Stimulated activated naive CD8-positive, alpha-beta T cell treated with anti-CD3 and anti-CD28 coated beads, Interleukin-15, Interleukin-2, amounts not matched to agents 100 ng/mL and 50 ng/mL, for 24 hours (primary cell): Measurements from ENCODE around the gene ASZ1.
"Not testable (repeated sequence)": the region's sequence is repeated elsewhere in the genome, so short reads cannot be mapped to it uniquely, and the experiment has no call there.

Experiments used
- H3K27ac Mint-ChIP-seq: one replicate; pipeline ENCODE4 v1.8.0; 2021; ENCODE audit warnings: mild to moderate bottlenecking, mixed read lengths
- H3K27me3 Mint-ChIP-seq: one replicate; pipeline ENCODE4 v1.8.0; 2021; ENCODE audit warnings: mixed read lengths
- H3K36me3 Mint-ChIP-seq: one replicate; pipeline ENCODE4 v1.8.0; 2021; ENCODE audit warnings: low read depth, mixed read lengths
- H3K4me1 Mint-ChIP-seq: one replicate; pipeline ENCODE4 v1.8.0; 2021; ENCODE audit warnings: low read depth, mixed read lengths
- H3K4me3 Mint-ChIP-seq: one replicate; pipeline ENCODE4 v1.8.0; 2021; ENCODE audit warnings: mild to moderate bottlenecking, mixed read lengths
- H3K9me3 Mint-ChIP-seq: one replicate; pipeline ENCODE4 v1.8.0; 2021; ENCODE audit warnings: mixed read lengths

The ASZ1 gene

DNA sequence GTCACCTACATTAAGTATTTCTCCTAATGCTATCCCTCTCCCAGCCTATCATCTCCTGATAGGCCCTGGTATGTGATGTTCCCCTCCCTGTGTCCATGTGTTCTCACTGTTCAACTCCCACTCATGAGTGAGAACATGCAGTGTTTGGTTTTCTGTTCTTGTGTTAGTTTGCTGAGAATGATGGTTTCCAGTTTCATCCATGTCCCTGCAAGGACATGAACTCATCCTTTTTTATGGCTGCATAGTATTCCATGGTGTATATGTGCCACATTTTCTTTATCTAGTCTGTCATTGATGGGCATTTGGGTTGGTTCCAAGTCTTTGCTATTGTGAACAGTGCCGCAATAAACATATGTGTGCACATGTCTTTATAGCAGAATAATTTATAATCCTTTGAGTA, 12.7 kb downstream of the ASZ1 start:
- not testable (repeated sequence) for H3K27me3 Mint-ChIP-seq, H3K4me1 Mint-ChIP-seq, H3K27ac Mint-ChIP-seq, H3K4me3 Mint-ChIP-seq, H3K9me3 Mint-ChIP-seq, H3K36me3 Mint-ChIP-seq

DNA sequence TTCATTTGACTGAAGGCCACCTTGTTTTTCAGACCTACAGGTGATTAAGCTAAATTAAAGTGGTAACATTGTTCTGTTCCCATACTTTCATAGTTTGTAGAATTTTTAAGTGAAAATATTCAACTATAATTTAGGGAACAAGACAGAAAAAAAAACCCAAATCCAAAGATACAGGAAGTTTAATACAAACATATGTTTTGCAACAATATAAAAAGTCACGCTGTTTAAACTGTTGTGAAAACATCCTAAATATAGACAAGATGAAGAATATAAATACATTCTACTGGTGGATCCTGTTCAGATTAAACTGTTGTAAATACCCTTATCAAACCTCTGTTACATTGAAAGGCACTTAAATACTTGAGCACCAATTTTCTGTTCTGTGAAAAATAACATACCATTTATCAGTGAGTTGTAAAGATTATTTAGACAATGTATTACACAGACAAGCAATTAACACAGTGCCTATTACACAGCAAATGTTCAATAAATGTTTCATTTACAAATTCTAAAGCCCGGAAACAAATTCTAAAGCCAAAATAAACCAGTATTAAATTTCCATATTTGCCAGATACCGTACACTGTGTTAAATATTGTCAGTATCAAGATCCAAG, 14.2 kb downstream of the ASZ1 start:
- Mint-ChIP-seq H3K9me3 (no peaks in the 10 kb centered on the region), H3K4me1 (no peaks in the 10 kb centered on the region), H3K4me3 (no peak overlapping the region)

DNA sequence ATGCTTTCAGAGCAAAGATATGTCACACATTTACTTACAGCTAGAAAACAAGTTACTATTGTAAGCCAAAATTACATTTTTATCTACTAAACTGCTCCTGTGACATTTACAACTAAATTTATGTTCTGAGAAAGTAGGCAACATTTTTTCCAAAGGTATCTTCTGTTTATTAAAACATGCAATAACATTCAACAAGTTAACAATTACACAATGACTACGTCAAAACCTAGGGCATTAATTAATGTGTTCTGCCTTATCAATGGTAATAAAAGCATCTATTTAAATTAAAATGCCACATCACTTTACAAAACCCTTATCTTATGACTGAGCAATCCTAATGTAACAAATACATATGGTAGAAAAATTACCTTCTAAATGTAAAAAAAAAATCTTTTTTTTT, 14.9 kb downstream of the ASZ1 start:
- Mint-ChIP-seq H3K27ac (no peak overlapping the region), H3K36me3 (no peaks in the 10 kb centered on the region), H3K27me3 (no peaks in the 10 kb centered on the region), H3K4me1 (no peaks in the 10 kb centered on the region), H3K9me3 (no peaks in the 10 kb centered on the region), H3K4me3 (no peak overlapping the region)

More for the DNA sequence above, 14.2 kb downstream of the ASZ1 start:
- Mint-ChIP-seq H3K27ac (no peak overlapping the region), H3K36me3 (no peaks in the 10 kb centered on the region), H3K27me3 (no peaks in the 10 kb centered on the region)

GRCh38 chr7:117411539-117411938, 15.8 kb downstream of the ASZ1 start:
- no peak overlapping the region for H3K27ac Mint-ChIP-seq
- H3K27me3 Mint-ChIP-seq: no peaks in the 10 kb centered on the region
- H3K4me1 Mint-ChIP-seq: no peaks in the 10 kb centered on the region
- H3K4me3 Mint-ChIP-seq: no peak overlapping the region
- H3K36me3 Mint-ChIP-seq: no peaks in the 10 kb centered on the region
- no peaks in the 10 kb centered on the region for H3K9me3 Mint-ChIP-seq

- H3K9me3 Mint-ChIP-seq: no peaks in the 10 kb centered on the region
- H3K4me1 Mint-ChIP-seq: no peaks in the 10 kb centered on the region
- H3K36me3 Mint-ChIP-seq: no peaks in the 10 kb centered on the region
- H3K4me3 Mint-ChIP-seq: no peak overlapping the region
- H3K27ac Mint-ChIP-seq: no peak overlapping the region
- no peaks in the 10 kb centered on the region for H3K27me3 Mint-ChIP-seq
These were observed 18.5 kb downstream of the ASZ1 start for GRCh38 chr7:117408831-117409230.

DNA sequence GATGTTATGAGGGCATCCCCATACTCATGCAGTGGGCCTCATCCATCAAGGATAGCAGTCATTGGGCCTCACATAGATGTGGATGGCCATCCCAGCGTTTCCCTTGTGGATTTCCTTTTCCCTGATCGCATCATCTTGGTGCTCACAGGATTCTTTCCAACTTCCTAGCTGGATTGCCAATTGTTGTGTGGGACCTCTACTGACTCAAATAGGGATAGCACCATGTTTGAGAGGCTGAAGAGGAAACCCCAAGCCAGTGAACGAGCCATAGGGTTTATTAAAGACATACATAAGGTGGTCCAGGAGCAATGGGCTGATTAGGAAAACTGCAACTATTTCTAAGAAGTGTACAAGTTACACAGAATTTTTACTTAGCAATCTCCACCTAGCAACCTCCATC, 21.8 kb downstream of the ASZ1 start:
- H3K9me3 Mint-ChIP-seq: no peaks in the 10 kb centered on the region
- H3K27ac Mint-ChIP-seq: no peak overlapping the region
- no peak overlapping the region for H3K4me3 Mint-ChIP-seq
- no peaks in the 10 kb centered on the region for H3K27me3 Mint-ChIP-seq
- no peaks in the 10 kb centered on the region for H3K36me3 Mint-ChIP-seq
- no peaks in the 10 kb centered on the region for H3K4me1 Mint-ChIP-seq

GRCh38 chr7:117403737-117404136, 23.6 kb downstream of the ASZ1 start:
- H3K36me3 Mint-ChIP-seq: no peaks in the 10 kb centered on the region
- H3K27me3 Mint-ChIP-seq: no peaks in the 10 kb centered on the region
- H3K4me1 Mint-ChIP-seq: no peaks in the 10 kb centered on the region
- no peak overlapping the region for H3K4me3 Mint-ChIP-seq
- no peak overlapping the region for H3K27ac Mint-ChIP-seq
- no peaks in the 10 kb centered on the region for H3K9me3 Mint-ChIP-seq

DNA sequence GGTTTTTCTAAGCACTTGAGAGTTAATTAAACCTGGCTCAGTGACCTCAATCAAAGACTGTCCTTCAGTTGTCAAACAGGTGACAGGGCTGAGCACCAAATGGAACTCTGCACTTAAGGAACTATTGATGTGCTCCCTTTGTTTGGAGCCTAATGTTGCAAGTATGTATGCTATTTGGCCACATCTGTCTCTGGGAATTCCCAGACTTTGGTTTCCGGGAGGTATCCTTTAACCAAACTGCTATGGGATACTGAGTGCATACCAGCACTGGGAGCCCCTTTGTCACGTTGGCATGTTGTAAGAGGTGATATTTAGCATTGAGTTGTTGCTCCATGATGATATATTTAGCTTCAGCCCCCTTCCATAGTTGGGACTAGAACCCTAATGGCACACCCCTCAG, 25.2 kb downstream of the ASZ1 start:
- Mint-ChIP-seq H3K27me3 (no peaks in the 10 kb centered on the region), H3K9me3 (no peaks in the 10 kb centered on the region), H3K4me3 (no peak overlapping the region), H3K4me1 (no peaks in the 10 kb centered on the region), H3K36me3 (no peaks in the 10 kb centered on the region), H3K27ac (no peak overlapping the region)

- no peaks in the 10 kb centered on the region for H3K36me3 Mint-ChIP-seq
- no peak overlapping the region for H3K27ac Mint-ChIP-seq
- H3K27me3 Mint-ChIP-seq: no peaks in the 10 kb centered on the region
- no peaks in the 10 kb centered on the region for H3K9me3 Mint-ChIP-seq
- no peak overlapping the region for H3K4me3 Mint-ChIP-seq
- no peaks in the 10 kb centered on the region for H3K4me1 Mint-ChIP-seq
These were observed 25.8 kb downstream of the ASZ1 start for GRCh38 chr7:117401293-117402002.

- Mint-ChIP-seq H3K36me3 (no peaks in the 10 kb centered on the region), H3K27me3 (no peaks in the 10 kb centered on the region), H3K4me3 (no peak overlapping the region), H3K27ac (no peak overlapping the region), H3K9me3 (no peaks in the 10 kb centered on the region), H3K4me1 (no peaks in the 10 kb centered on the region)
These were observed 27.4 kb downstream of the ASZ1 start for GRCh38 chr7:117399820-117400422.

DNA sequence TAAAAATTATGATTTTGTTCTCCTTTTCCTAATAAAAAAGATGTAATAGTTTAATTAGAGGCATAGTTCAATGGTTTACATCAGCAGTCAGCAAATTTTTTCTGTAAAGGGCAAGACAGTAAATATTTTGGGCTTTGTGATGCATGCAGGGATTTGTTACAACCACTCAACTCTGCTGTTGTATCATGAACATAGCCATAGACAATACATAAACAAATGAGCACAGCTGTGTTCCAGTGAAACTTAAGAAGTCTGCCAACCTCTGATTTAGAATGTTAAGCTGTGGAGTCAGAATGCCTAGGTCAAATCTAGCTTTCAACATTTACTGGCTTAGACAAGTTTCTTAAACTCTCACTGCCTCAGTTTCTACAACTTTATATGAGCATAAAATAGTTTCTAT, 31.6 kb downstream of the ASZ1 start:
- Mint-ChIP-seq H3K4me3 (no peak overlapping the region), H3K4me1 (no peaks in the 10 kb centered on the region), H3K9me3 (no peaks in the 10 kb centered on the region), H3K36me3 (no peaks in the 10 kb centered on the region), H3K27me3 (no peaks in the 10 kb centered on the region), H3K27ac (no peak overlapping the region)

- Mint-ChIP-seq H3K36me3 (no peaks in the 10 kb centered on the region), H3K4me3 (no peak overlapping the region), H3K9me3 (peaks cover 4% of the 10 kb centered on the region), H3K4me1 (no peaks in the 10 kb centered on the region), H3K27ac (no peak overlapping the region), H3K27me3 (no peaks in the 10 kb centered on the region)
These were observed 33.5 kb downstream of the ASZ1 start for GRCh38 chr7:117393781-117394180.

DNA sequence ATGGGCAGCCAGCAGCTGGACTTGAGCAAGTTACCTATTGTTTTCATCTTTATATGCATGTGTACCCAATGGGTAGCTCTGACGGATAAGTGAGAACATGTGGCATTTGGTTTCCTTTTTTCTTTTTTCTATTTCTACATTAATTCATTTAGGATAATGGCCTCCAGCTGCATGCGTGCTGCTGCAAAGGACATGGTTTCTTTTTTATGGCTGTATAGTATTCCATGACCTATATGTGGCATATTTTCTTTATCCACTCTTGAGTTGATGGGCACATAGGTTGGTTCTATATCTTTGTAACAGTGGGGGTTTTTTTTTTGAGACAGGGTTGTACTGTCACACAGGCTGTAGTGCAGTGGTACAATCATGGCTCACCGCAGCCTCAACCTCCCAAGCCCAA, 37.4 kb downstream of the ASZ1 start:
- Mint-ChIP-seq H3K27ac (no peak overlapping the region), H3K36me3 (no peaks in the 10 kb centered on the region), H3K9me3 (peaks cover 10% of the 10 kb centered on the region), H3K4me1 (no peaks in the 10 kb centered on the region), H3K27me3 (no peaks in the 10 kb centered on the region), H3K4me3 (no peak overlapping the region)

DNA sequence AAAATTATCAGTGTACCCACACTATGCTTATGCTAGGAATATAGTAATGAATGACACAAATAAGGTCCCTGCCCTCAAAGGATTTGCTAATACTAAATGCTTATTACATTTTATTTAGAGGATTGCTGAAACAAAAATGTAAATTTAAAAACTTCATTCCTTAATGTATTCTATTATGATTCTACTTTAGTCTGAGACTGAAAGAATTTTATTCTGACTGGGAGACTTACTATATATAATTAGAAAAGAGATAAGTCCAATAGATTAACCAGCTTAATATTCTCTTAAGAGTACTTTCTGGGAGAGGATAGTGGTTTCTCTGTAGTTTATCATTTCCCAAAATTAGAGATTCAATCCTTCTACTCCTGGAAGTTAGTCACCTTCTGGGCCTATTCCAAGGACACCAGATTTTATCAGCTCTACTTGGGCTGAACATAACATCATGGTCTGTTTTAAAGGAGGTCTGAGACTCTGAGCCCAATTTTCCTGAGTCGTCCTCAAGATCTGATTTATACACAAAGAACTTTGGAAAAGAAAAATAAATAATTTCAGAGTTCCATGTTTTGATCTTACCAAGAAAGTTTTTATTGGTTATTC, 41.1 kb downstream of the ASZ1 start:
- Mint-ChIP-seq H3K27me3 (no peaks in the 10 kb centered on the region), H3K36me3 (no peaks in the 10 kb centered on the region), H3K4me1 (no peaks in the 10 kb centered on the region), H3K9me3 (peaks cover 10% of the 10 kb centered on the region), H3K27ac (no peak overlapping the region), H3K4me3 (no peak overlapping the region)

DNA sequence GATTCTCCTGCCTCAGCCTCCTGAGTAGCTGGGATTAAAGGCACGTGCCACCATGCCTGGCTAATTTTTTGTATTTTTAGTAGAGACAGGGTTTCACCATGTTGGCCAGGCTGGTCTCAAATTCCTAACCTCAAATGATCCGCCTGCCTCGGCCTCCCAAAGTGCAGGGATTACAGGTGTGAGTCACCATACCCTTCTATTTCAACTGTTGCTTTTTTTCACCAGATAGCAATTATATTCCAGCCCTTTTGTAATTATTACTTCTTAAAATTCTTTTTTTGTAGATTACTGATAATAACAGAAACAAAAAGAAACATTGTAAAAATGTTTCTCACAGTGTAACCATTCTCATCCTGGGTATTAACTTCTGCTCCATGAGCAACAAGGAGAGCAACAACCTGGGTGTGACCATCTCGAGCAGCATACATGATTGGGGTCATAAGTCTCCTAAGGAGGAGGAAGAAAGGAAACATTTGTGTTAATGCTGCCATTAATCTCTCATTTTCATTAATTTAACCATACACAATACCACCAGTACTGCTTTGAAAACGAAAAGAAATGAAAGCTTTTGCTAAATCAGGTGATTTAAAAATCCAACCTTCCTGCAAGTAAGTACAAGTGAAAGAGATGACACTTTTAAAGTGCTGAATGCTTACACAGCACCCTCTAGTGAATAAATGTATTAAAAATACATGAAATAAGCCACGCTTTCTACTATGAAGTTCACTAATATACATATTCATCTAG, 41.8 kb downstream of the ASZ1 start:
- Mint-ChIP-seq H3K4me1 (no peaks in the 10 kb centered on the region), H3K27me3 (no peaks in the 10 kb centered on the region), H3K9me3 (peaks cover 10% of the 10 kb centered on the region), H3K36me3 (no peaks in the 10 kb centered on the region), H3K27ac (no peak overlapping the region), H3K4me3 (no peak overlapping the region)
